Upper lobe of left lung (tissue), 4 donors: ENCODE measurements around the gene GSDMA.

Experiments used
- CTCF ChIP-seq, 6 experiments: fragments of 450-650 bp in 4 of 6; fragments of 200-600 bp in 2 of 6; sonication (generic) in 2 of 6; IDR thresholded peaks; one replicate each; pipeline ENCODE4 v1.5.1; 2016 to 2019; ENCODE audit warnings: antibody characterized with exemption in 6 of 6
- EP300 ChIP-seq, 4 donors: sonication (generic); formaldehyde crosslinking; IDR thresholded peaks; one replicate each; pipeline ENCODE4 v1.5.1; 2017; ENCODE audit warnings: antibody characterized with exemption in 4 of 4, control low read depth in 2 of 4

DNA sequence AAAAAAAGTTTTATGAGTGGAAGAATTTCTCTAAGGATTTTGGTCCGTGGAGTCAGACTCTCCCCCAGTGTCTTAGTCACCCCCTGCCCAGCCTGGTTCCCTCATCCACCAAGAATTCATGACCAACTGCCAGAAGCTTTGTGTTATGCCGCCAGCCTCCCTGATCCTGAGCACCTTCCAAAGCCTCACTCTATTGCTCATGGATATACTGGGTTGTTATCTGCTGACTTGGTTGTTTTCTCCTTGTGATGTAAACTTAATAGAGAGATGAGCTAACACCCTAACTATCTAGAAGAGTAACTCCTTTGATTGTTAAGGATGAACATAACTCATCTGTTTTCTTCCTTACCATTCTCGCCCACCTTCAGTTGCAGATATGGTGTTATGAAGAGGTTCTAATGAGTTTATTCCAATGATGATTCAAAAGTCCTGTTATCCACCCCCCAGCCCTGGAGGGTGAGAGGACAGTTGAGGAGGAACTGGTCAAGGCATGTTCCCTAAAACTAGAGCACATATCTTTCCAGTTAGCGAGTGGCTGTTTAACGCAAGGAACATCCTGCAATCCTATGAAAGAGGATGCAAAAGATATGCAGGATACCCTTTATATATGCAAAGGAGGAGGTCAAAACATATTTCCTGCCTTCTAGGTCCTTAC lies 16.3 kb downstream of the GSDMA start:
- no peak for TF ChIP-seq EP300 (IDR thresholded peaks at IDR 0.05)
- TF ChIP-seq CTCF (IDR thresholded peaks at IDR 0.05): no peak
